CD4-positive, alpha-beta T cell (primary cell): Measurements from ENCODE around the gene MIP. TPM values are rescaled to one million over a fixed set of nuclear protein-coding genes. Genes with fewer than 3 reads are reported as not detected.

ENCODE experiments used
- ATAC-seq: fragments of 200-7000 bp; cut with Tn5 transposase; one replicate; pipeline ENCODE4 v1.10.0; 2022; ENCODE audit warnings: mild to moderate bottlenecking; ENCODE audit not compliant: poor library complexity
- CTCF ChIA-PET: fragments of 350-600 bp; sonication (Branson Sonifier 250); formaldehyde crosslinking; loops from one replicate; lab custom pipeline; 2021; ENCODE audit warnings: antibody characterized with exemption, inconsistent platforms; lab: Charles Lee
- POLR2A ChIA-PET: fragments of 350-600 bp; sonication (Branson Sonifier 250); formaldehyde crosslinking; loops from one replicate; lab custom pipeline; 2021; ENCODE audit warnings: antibody characterized with exemption, inconsistent platforms; lab: Charles Lee
- DNase-seq, 14 experiments: peaks; one replicate each; pipeline ENCODE4 v3.0.0-alpha.2; 2013 to 2020; ENCODE audit warnings: mixed read lengths in 2 of 14
- H3K27ac ChIP-seq, 2 donors: one replicate each; pipeline versions ENCODE4 v1.5.1 to v1.7.0; 2013; ENCODE audit warnings: low read length in 2 of 2, low read depth in 1 of 2, mild to moderate bottlenecking in 1 of 2
- H3K27me3 ChIP-seq, 2 experiments: 1 replicate in 1 of 2; 2 replicates in 1 of 2; pipeline versions ENCODE4 v1.6.1 to v1.7.0; 2013; ENCODE audit warnings: low read length in 2 of 2, control low read depth in 1 of 2, mild to moderate bottlenecking in 1 of 2, moderate library complexity in 1 of 2; ENCODE audit not compliant: insufficient read depth in 2 of 2, control insufficient read depth in 1 of 2
- H3K36me3 ChIP-seq: one replicate; pipeline ENCODE4 v1.6.1; 2013; ENCODE audit warnings: low read length, control low read depth; ENCODE audit not compliant: insufficient read depth
- H3K4me1 ChIP-seq: one replicate; pipeline ENCODE4 v1.6.1; 2013; ENCODE audit warnings: low read length, control low read depth; ENCODE audit not compliant: insufficient read depth
- H3K4me3 ChIP-seq: one replicate; pipeline ENCODE4 v1.5.1; 2013; ENCODE audit warnings: mild to moderate bottlenecking, low read length, moderate library complexity
- H3K9me3 ChIP-seq, 2 experiments: 1 replicate in 1 of 2; 2 replicates in 1 of 2; pipeline versions ENCODE4 v1.6.1 to v1.7.0; 2013; ENCODE audit warnings: low read length in 2 of 2, mild to moderate bottlenecking in 2 of 2, control low read depth in 1 of 2, moderate library complexity in 1 of 2; ENCODE audit not compliant: control insufficient read depth in 1 of 2, insufficient read depth in 1 of 2
- H3K27ac Mint-ChIP-seq: one replicate; pipeline ENCODE4 v1.8.0; 2020; ENCODE audit warnings: mixed read lengths
- H3K27me3 Mint-ChIP-seq: one replicate; pipeline ENCODE4 v1.8.0; 2021; ENCODE audit warnings: mixed read lengths
- H3K36me3 Mint-ChIP-seq: one replicate; pipeline ENCODE4 v1.8.0; 2021; ENCODE audit warnings: low read depth, mixed read lengths
- H3K4me1 Mint-ChIP-seq: one replicate; pipeline ENCODE4 v1.8.0; 2021; ENCODE audit warnings: low read depth, mixed read lengths
- H3K4me3 Mint-ChIP-seq: one replicate; pipeline ENCODE4 v1.8.0; 2020; ENCODE audit warnings: mild to moderate bottlenecking, mixed read lengths
- H3K9me3 Mint-ChIP-seq: one replicate; pipeline ENCODE4 v1.8.0; 2020; ENCODE audit warnings: mixed read lengths
- CTCF ChIP-seq: fragments of 200-600 bp; IDR thresholded peaks from one replicate; pipeline ENCODE4 v1.8.0; 2022; ENCODE audit warnings: antibody characterized with exemption, mild to moderate bottlenecking
- intact Hi-C, 2 experiments: fragments of 100-400 bp; cut with DNase I in 1 of 2; cut with micrococcal nuclease in 1 of 2; formaldehyde crosslinking; loops; one replicate each; pipeline versions ENCODE4 v1.15.1 to v1.9.0; 2023 to 2025; cut with DNase I, micrococcal nuclease
- total RNA-seq, 174 experiments: library from RNA in 2 of 174; stranded (reverse) in 2 of 174; gene quantifications; one replicate each; pipeline ENCODE4 v1.2.3 and lab custom pipeline; 2021 to 2026

The MIP gene
- total RNA-seq, 2 experiments from 2014 or later, result not detected

- ChIA-PET CTCF (no interaction called here), POLR2A (no interaction called here)
- intact Hi-C loops, result no loop called here
- peaks cover 11% of the 10 kb centered on the region for H3K36me3 Mint-ChIP-seq
- H3K4me3 ChIP-seq, result no peak overlapping the region
- no peak overlapping the region for H3K27ac ChIP-seq
- no peak overlapping the region for H3K27ac Mint-ChIP-seq
- no peak for ATAC-seq
- H3K9me3 ChIP-seq, result no peaks in the 10 kb centered on the region
- peaks cover 8% of the 10 kb centered on the region for H3K4me1 Mint-ChIP-seq
- no peak for TF ChIP-seq CTCF
- H3K27me3 Mint-ChIP-seq, result no peaks in the 10 kb centered on the region
- H3K27me3 ChIP-seq, result no peaks in the 10 kb centered on the region
- peaks cover 4% of the 10 kb centered on the region for H3K36me3 ChIP-seq
- no peak overlapping the region for H3K4me3 Mint-ChIP-seq
- H3K9me3 Mint-ChIP-seq, result no peaks in the 10 kb centered on the region
- H3K4me1 ChIP-seq, result no peaks in the 10 kb centered on the region
- DNase-seq, result no peak
Measured at GRCh38 chr12:56477521-56478225, 23.2 kb upstream of the MIP start.

GRCh38 chr12:56476972-56477432 is 22.5 kb upstream of the MIP start:
- Histone ChIP-seq H3K4me3 (no peak overlapping the region), H3K27me3 (no peaks in the 10 kb centered on the region), H3K9me3 (no peaks in the 10 kb centered on the region), H3K27ac (no peak overlapping the region), H3K36me3 (peaks cover 7% of the 10 kb centered on the region), H3K4me1 (no peaks in the 10 kb centered on the region)
- ChIA-PET CTCF (no interaction called here), POLR2A (no interaction called here)
- Mint-ChIP-seq H3K4me1 (peaks cover 8% of the 10 kb centered on the region), H3K36me3 (peaks cover 13% of the 10 kb centered on the region), H3K27me3 (no peaks in the 10 kb centered on the region), H3K9me3 (no peaks in the 10 kb centered on the region), H3K27ac (no peak overlapping the region), H3K4me3 (no peak overlapping the region)
- ATAC-seq, result no peak
- no peak for DNase-seq
- TF ChIP-seq CTCF, result no peak
- intact Hi-C loops, result no loop called here

DNA sequence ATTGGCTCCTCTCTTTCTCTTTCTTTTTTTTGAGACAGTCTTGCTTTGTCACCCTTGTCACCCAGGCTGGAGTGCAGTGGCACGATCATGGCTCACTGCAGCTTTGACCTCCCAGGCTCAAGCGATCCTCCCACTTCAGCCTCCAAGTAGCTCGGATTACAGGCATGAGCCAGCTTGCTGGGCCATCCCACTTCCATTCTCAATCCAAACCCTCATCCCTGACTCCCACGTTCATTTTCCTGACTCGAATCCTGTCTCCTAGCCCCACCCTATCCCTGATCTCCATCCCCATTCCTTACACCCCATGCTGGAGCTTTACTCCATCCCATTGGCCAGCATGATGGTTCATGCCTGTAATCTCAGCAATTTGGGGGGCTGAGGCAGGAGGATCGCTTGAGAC is 21.7 kb upstream of the MIP start:
- DNase-seq (no peak), ATAC-seq (no peak)
- Mint-ChIP-seq H3K4me1 (peaks cover 8% of the 10 kb centered on the region), H3K27me3 (no peaks in the 10 kb centered on the region), H3K36me3 (peaks cover 21% of the 10 kb centered on the region), H3K27ac (no peak overlapping the region), H3K9me3 (no peaks in the 10 kb centered on the region), H3K4me3 (no peak overlapping the region)
- CTCF ChIA-PET, result no interaction called here
- POLR2A ChIA-PET, result no interaction called here
- Histone ChIP-seq H3K36me3 (peaks cover 9% of the 10 kb centered on the region), H3K4me3 (no peak overlapping the region), H3K27ac (no peak overlapping the region), H3K27me3 (no peaks in the 10 kb centered on the region), H3K9me3 (no peaks in the 10 kb centered on the region), H3K4me1 (no peaks in the 10 kb centered on the region)
- no peak for TF ChIP-seq CTCF
- intact Hi-C loops, result no loop called here
